ENCODE data around the gene C6orf47. TPM values are rescaled to one million over a fixed set of nuclear protein-coding genes. Genes with fewer than 3 reads are reported as not detected.
A peak's percentile ranks its signal among the peaks of the same experiment; 100 is the strongest.

The C6orf47 gene
- total and polyA plus RNA-seq, 2 of the 13 experiments (the other 11 are each of a cell fraction or from before 2014, with no cell fraction given) = 1.7 to 18.1 TPM

DNA sequence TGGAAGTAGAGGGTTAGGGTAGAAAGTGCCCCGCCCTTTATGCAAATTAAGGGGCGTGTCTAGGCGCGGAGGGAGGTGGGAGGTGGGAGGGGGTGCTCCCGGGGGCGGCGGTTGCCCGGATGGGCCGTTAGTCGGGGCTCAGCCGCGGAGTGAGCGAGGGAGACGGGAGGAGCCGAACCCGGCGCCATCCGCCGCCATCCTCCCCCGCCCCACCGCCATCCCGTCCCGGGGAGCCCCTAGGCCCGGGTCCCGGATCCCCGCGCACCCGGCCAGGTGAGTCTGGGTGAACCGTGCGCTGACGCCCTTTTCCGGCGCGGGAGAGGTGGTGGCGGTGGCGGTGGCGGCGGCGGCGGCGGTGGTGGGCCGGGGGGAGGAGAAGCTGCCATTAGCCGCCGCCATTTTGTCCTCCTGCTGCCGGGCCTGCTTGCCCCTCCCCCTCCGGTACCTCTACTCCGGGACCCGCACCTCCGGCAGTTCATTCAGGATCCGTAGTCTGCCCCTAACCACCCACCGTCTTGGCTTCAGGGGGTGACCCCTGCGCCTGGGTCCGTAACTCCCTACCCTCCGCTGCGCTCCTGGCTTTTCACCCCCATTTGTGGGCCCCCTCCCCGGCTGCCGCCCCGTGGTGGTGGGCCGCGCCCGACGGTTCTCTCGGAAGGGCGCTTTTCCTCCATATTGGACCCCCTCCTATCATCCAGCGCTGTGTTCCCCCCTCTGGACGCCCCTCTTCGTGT, 39.8 kb downstream of the C6orf47 start, which contains the start of gene PRRC2A (continued):
- TF ChIP-seq, protein P1, sequence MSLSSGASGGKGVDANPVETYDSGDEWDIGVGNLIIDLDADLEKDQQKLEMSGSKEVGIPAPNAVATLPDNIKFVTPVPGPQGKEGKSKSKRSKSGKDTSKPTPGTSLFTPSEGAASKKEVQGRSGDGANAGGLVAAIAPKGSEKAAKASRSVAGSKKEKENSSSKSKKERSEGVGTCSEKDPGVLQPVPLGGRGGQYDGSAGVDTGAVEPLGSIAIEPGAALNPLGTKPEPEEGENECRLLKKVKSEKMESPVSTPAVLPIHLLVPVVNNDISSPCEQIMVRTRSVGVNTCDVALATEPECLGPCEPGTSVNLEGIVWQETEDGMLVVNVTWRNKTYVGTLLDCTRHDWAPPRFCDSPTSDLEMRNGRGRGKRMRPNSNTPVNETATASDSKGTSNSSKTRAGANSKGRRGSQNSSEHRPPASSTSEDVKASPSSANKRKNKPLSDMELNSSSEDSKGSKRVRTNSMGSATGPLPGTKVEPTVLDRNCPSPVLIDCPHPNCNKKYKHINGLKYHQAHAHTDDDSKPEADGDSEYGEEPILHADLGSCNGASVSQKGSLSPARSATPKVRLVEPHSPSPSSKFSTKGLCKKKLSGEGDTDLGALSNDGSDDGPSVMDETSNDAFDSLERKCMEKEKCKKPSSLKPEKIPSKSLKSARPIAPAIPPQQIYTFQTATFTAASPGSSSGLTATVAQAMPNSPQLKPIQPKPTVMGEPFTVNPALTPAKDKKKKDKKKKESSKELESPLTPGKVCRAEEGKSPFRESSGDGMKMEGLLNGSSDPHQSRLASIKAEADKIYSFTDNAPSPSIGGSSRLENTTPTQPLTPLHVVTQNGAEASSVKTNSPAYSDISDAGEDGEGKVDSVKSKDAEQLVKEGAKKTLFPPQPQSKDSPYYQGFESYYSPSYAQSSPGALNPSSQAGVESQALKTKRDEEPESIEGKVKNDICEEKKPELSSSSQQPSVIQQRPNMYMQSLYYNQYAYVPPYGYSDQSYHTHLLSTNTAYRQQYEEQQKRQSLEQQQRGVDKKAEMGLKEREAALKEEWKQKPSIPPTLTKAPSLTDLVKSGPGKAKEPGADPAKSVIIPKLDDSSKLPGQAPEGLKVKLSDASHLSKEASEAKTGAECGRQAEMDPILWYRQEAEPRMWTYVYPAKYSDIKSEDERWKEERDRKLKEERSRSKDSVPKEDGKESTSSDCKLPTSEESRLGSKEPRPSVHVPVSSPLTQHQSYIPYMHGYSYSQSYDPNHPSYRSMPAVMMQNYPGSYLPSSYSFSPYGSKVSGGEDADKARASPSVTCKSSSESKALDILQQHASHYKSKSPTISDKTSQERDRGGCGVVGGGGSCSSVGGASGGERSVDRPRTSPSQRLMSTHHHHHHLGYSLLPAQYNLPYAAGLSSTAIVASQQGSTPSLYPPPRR (CRISPR knock-in tag; IDR thresholded peaks at IDR 0.05; ENCODE audit: borderline replicate concordance) = no peak
- TF ChIP-seq, protein P2, sequence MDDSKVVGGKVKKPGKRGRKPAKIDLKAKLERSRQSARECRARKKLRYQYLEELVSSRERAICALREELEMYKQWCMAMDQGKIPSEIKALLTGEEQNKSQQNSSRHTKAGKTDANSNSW (CRISPR knock-in tag; IDR thresholded peaks at IDR 0.05; ENCODE audit: borderline replicate concordance) = no peak; the same call in none of the 2 replicates
- TF ChIP-seq ZNF24 (IDR thresholded peaks at IDR 0.05) = peak; percentile 44; the same call in 1 of the 2 replicates
- no peak for TF ChIP-seq ZNF253 (CRISPR knock-in tag; IDR thresholded peaks at IDR 0.05; ENCODE audit: borderline replicate concordance)
- peak; percentile 54; the same call in 1 of the 2 replicates for TF ChIP-seq SAFB2 (CRISPR knock-in tag; IDR thresholded peaks at IDR 0.05; ENCODE audit: borderline replicate concordance, low read depth)
- TF ChIP-seq CENPBD1 (CRISPR knock-in tag; IDR thresholded peaks at IDR 0.05; ENCODE audit: borderline replicate concordance, low read depth) = peak; percentile 86; the same call in 1 of the 2 replicates
- no peak for TF ChIP-seq ZKSCAN1 (IDR thresholded peaks at IDR 0.05; ENCODE audit: low read length)
- TF ChIP-seq CCAR2 (optimal IDR thresholded peaks at IDR 0.05; ENCODE audit: low read depth, low read length) = no peak
- no peak for TF ChIP-seq ATF1 (CRISPR knock-in tag; IDR thresholded peaks at IDR 0.05)
- TF ChIP-seq SP1 (IDR thresholded peaks at IDR 0.05) = no peak
- TF ChIP-seq SP1 (CRISPR knock-in tag; IDR thresholded peaks at IDR 0.05) = peak; percentile 31
- no peak for TF ChIP-seq ZNF207 (IDR thresholded peaks at IDR 0.05; ENCODE audit: borderline replicate concordance)
- no peak for TF ChIP-seq FOXJ3 (CRISPR knock-in tag; IDR thresholded peaks at IDR 0.05; ENCODE audit: borderline replicate concordance)
- peak; percentile 77; the same call in 1 of the 2 replicates for TF ChIP-seq ZNF577 (CRISPR knock-in tag; IDR thresholded peaks at IDR 0.05; ENCODE audit: borderline replicate concordance, low read depth)
- TF ChIP-seq, protein P3, sequence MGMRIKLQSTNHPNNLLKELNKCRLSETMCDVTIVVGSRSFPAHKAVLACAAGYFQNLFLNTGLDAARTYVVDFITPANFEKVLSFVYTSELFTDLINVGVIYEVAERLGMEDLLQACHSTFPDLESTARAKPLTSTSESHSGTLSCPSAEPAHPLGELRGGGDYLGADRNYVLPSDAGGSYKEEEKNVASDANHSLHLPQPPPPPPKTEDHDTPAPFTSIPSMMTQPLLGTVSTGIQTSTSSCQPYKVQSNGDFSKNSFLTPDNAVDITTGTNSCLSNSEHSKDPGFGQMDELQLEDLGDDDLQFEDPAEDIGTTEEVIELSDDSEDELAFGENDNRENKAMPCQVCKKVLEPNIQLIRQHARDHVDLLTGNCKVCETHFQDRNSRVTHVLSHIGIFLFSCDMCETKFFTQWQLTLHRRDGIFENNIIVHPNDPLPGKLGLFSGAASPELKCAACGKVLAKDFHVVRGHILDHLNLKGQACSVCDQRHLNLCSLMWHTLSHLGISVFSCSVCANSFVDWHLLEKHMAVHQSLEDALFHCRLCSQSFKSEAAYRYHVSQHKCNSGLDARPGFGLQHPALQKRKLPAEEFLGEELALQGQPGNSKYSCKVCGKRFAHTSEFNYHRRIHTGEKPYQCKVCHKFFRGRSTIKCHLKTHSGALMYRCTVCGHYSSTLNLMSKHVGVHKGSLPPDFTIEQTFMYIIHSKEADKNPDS (CRISPR knock-in tag; IDR thresholded peaks at IDR 0.05) = peak; percentile 66; the same call in 1 of the 2 replicates
- no peak for TF ChIP-seq ZNF549 (CRISPR knock-in tag; IDR thresholded peaks at IDR 0.05)
- TF ChIP-seq TOE1 (CRISPR knock-in tag; IDR thresholded peaks at IDR 0.05) = no peak
- TF ChIP-seq U2AF2 (IDR thresholded peaks at IDR 0.05; ENCODE audit: low read depth, low read length) = 0 out of 2 replicates have a peak, but pooled peaks have one; percentile 30
- TF ChIP-seq ZNF766 (CRISPR knock-in tag; IDR thresholded peaks at IDR 0.05; ENCODE audit: borderline replicate concordance) = no peak
- TF ChIP-seq KAT2B (IDR thresholded peaks at IDR 0.05; ENCODE audit: borderline replicate concordance, low read depth, low read length) = no peak
- peak; percentile 27; the same call in 1 of the 2 replicates for TF ChIP-seq ZNF605 (CRISPR knock-in tag; IDR thresholded peaks at IDR 0.05)
- no peak for TF ChIP-seq ATRX (CRISPR knock-in tag; IDR thresholded peaks at IDR 0.05; ENCODE audit: borderline replicate concordance)
- TF ChIP-seq ZNF530 (CRISPR knock-in tag; IDR thresholded peaks at IDR 0.05; ENCODE audit: low read depth) = no peak

All from HepG2 (cell line).